ENCODE results near the gene PPP6R1.

Gene PPP6R1

GRCh38 chr19:55247621-55248099 is 11.2 kb downstream of the PPP6R1 start:
- TF ChIP-seq ZBTB7A (IDR thresholded peaks at IDR 0.05; ENCODE audit: low read depth): no peak
- TF ChIP-seq EGR1 (IDR thresholded peaks at IDR 0.05): no peak
- TF ChIP-seq, protein P1, sequence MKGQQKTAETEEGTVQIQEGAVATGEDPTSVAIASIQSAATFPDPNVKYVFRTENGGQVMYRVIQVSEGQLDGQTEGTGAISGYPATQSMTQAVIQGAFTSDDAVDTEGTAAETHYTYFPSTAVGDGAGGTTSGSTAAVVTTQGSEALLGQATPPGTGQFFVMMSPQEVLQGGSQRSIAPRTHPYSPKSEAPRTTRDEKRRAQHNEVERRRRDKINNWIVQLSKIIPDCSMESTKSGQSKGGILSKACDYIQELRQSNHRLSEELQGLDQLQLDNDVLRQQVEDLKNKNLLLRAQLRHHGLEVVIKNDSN (IDR thresholded peaks at IDR 0.05): no peak
- TF ChIP-seq NFIC (IDR thresholded peaks at IDR 0.05): no peak
- TF ChIP-seq FOXM1 (IDR thresholded peaks at IDR 0.05; ENCODE audit: borderline replicate concordance, low read depth): no peak
- no peak for TF ChIP-seq EP300 (IDR thresholded peaks at IDR 0.05; ENCODE audit: borderline replicate concordance)
- TF ChIP-seq TCF12 (IDR thresholded peaks at IDR 0.05; ENCODE audit: low read depth): no peak
- TF ChIP-seq, protein P2, sequence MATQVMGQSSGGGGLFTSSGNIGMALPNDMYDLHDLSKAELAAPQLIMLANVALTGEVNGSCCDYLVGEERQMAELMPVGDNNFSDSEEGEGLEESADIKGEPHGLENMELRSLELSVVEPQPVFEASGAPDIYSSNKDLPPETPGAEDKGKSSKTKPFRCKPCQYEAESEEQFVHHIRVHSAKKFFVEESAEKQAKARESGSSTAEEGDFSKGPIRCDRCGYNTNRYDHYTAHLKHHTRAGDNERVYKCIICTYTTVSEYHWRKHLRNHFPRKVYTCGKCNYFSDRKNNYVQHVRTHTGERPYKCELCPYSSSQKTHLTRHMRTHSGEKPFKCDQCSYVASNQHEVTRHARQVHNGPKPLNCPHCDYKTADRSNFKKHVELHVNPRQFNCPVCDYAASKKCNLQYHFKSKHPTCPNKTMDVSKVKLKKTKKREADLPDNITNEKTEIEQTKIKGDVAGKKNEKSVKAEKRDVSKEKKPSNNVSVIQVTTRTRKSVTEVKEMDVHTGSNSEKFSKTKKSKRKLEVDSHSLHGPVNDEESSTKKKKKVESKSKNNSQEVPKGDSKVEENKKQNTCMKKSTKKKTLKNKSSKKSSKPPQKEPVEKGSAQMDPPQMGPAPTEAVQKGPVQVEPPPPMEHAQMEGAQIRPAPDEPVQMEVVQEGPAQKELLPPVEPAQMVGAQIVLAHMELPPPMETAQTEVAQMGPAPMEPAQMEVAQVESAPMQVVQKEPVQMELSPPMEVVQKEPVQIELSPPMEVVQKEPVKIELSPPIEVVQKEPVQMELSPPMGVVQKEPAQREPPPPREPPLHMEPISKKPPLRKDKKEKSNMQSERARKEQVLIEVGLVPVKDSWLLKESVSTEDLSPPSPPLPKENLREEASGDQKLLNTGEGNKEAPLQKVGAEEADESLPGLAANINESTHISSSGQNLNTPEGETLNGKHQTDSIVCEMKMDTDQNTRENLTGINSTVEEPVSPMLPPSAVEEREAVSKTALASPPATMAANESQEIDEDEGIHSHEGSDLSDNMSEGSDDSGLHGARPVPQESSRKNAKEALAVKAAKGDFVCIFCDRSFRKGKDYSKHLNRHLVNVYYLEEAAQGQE (IDR thresholded peaks at IDR 0.05; ENCODE audit: low read depth): no peak
- no peak for TF ChIP-seq TAF1 (IDR thresholded peaks at IDR 0.05; ENCODE audit: low read depth)
- no peak for TF ChIP-seq MAX (IDR thresholded peaks at IDR 0.05)
- no peak for TF ChIP-seq TEAD4 (IDR thresholded peaks at IDR 0.05)
- TF ChIP-seq CREB1 (IDR thresholded peaks at IDR 0.05; ENCODE audit: low read depth): no peak
- no peak for TF ChIP-seq YY1 (IDR thresholded peaks at IDR 0.05; ENCODE audit: low read depth)
- TF ChIP-seq CEBPB (IDR thresholded peaks at IDR 0.05): no peak
- no peak for TF ChIP-seq RAD21 (IDR thresholded peaks at IDR 0.05; ENCODE audit: low read depth)

GRCh38 chr19:55246462-55247451 is 12.1 kb downstream of the PPP6R1 start:
- TF ChIP-seq YY1 (IDR thresholded peaks at IDR 0.05; ENCODE audit: low read depth) (no peak), NFIC (IDR thresholded peaks at IDR 0.05) (no peak), MAX (IDR thresholded peaks at IDR 0.05) (no peak), TAF1 (IDR thresholded peaks at IDR 0.05; ENCODE audit: low read depth) (no peak), CEBPB (IDR thresholded peaks at IDR 0.05) (no peak), TCF12 (IDR thresholded peaks at IDR 0.05; ENCODE audit: low read depth) (no peak), EP300 (IDR thresholded peaks at IDR 0.05; ENCODE audit: borderline replicate concordance) (no peak), ZBTB7A (IDR thresholded peaks at IDR 0.05; ENCODE audit: low read depth) (no peak), TEAD4 (IDR thresholded peaks at IDR 0.05) (no peak)
- TF ChIP-seq, protein P2 (IDR thresholded peaks at IDR 0.05; ENCODE audit: low read depth): no peak
- TF ChIP-seq, protein P1 (IDR thresholded peaks at IDR 0.05): no peak

GRCh38 chr19:55245236-55245904 is 13.4 kb downstream of the PPP6R1 start:
- TF ChIP-seq MAX (IDR thresholded peaks at IDR 0.05) (no peak), EP300 (IDR thresholded peaks at IDR 0.05; ENCODE audit: borderline replicate concordance) (no peak)
- TF ChIP-seq, protein P2 (IDR thresholded peaks at IDR 0.05; ENCODE audit: low read depth): no peak

Measured in Ishikawa (cell line).